ENCODE data around the gene SH2D4B.
"Not testable (repeated sequence)": the region's sequence is repeated elsewhere in the genome, so short reads cannot be mapped to it uniquely, and the experiment has no call there.

Gene SH2D4B

GRCh38 chr10:80526218-80526617 is 11.5 kb upstream of the SH2D4B start:
- DNase-seq: no peak

DNA sequence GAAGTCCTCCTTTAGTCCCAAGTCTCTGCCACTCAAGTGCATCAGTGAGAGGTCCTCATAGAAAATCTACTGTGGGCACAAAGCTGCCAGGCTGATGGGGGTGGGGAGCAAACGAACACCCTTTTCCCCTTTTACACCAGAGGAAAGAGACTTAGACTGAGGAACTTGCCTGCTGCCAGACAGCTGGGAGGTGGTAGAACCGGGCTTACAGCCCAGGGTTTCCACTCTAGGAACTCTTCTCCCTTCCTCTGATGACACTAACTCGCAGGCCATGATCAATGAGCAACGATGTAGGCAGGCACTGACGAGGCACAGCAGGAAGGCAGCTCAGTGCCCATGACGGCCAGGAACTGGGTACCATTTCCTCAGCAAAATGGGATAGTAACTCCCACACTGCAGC is 11.0 kb upstream of the SH2D4B start:
- DNase-seq: no peak

DNA sequence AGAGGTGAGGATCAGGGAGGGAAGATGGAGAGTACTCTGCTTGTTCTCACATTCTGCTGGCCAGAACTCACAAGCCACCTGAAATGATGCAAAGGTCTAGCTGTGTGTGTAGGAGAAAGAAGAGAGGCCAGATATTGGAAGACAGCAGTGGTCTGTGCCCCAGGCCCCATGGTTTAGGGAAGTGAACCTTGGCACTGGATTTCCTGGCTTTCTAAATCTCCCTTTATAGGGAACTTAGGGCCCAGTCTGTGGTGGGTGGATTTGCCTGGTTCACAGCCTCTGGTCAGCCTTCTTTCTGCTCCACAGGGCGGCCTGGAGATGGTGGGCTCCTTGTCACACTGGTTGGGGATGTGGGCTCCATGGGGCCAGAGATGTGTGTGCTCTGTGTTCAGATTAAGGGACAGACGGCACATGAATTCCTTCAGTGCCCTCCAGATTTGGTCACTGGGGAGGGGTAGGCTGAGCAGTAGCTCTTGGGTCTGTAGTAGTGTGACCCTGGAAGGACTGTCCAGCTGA is 9.5 kb upstream of the SH2D4B start:
- no peak for DNase-seq

- no peak for DNase-seq
These were observed 8.8 kb upstream of the SH2D4B start for GRCh38 chr10:80528901-80529300.

DNA sequence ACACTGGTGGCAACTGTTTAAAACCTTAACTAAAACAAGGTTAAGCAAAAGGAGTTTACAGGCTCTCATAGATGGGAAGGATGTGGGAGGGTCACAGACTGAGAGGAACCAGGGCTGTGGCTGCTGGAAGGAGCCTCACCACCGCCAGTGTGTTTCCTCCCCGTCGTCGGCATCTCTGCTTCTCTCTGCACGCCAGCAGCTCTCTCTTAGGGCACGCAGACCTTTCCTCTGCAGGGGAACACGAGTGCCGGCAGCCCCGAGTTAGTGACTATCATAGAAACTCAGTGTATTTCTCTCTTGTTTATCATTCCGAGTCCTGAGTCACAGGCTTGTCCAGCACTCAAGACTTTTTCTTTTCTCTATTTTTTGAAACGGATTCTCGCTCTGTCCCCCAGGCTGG is 8.1 kb upstream of the SH2D4B start:
- peak; percentile 26 for DNase-seq

DNA sequence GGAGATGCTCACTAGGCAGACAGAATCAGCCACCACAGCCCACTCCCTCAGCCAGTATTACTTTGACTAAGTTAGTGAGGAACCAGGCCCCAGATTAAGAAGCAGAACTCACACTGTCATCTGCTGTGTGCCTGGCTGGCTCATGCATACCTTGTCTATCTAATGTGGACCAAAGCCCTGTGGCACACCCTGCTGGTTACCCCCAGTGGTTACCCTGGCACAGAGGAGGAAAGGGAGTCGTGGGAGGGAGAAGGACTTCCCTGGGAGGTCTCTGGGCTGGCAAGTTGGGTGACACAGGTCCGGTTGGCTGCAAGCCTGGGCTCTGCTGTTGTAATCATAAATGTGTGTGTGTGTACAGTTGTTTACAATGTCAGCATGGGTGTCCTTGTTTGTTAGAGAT is 7.5 kb upstream of the SH2D4B start:
- peak; percentile 42 for DNase-seq

DNA sequence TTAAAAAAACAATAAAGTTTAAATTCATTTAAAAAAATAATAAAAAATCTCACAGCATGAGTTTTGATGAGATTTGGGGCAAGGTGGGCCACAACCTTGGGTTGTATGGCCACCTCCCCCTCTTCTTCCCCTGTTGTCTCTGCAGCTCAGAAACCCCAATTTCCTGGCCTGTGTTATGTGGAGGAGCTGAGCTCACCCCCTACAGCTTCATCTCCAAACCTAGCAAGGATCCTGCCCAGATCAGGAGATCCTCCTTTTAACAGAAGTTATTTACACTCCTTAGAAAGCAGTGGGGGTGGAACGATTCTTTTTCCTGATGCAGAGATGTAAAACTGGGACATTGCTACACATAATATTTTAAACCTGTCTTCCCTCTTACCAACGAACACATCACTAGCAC is 6.9 kb upstream of the SH2D4B start:
- no peak for DNase-seq

DNA sequence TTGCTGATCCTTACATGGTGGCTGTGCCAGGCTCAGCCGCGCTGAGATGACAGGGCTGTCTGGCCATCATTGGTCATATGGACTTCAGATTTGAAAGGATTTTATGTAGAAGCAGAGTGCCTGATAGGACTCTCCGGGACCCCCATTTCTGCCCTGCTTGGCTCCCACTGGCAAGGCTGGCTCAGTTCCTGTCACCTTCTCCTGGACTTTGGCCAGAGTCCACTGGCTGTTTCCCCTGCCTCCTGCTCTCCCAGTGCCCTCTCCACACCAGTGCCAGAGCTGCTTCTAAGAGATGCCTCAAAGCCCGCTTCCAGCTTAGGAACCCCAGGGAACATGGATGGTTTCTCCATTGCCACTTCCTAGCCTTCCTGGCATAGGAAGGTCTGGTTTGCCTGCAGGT is 5.1 kb upstream of the SH2D4B start:
- no peak for DNase-seq

DNA sequence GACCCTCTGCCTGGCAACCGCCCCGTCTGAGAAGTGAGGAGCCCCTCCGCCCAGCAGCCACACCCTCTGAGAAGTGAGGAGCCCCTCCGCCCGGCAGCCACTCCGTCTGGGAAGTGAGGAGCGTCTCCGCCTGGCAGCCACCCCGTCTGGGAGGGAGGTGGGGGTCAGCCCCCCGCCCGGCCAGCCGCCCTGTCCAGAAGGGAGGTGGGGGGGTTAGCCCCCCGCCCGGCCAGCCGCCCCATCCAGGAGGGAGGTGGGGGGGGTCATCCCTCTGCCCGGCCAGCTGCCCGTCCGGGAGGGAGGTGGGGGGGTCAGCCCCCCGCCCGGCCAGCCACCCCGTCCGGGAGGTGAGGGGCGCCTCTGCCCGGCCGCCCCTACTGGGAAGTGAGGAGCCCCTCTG is 3.6 kb upstream of the SH2D4B start:
- not testable (repeated sequence) for DNase-seq

DNA sequence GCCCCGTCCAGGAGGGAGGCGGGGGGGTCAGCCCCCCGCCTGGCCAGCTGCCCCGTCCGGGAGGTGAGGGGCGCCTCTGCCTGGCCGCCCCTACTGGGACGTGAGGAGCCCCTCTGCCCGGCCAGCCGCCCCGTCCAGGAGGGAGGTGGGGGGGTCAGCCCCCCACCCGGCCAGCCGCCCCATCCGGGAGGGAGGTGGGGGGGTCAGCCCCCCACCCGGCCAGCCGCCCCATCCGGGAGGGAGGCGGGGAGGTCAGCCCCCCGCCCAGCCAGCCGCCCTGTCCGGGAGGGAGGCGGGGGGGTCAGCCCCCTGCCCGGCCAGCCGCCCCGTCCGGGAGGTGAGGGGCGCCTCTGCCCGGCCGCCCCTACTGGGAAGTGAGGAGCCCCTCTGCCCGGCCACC is 3.1 kb upstream of the SH2D4B start:
- not testable (repeated sequence) for DNase-seq

- DNase-seq: peak; percentile 88
These were observed 1.9 kb upstream of the SH2D4B start for GRCh38 chr10:80535671-80536360.

- DNase-seq: no peak
These were observed 1.3 kb upstream of the SH2D4B start for GRCh38 chr10:80536361-80536835.

DNA sequence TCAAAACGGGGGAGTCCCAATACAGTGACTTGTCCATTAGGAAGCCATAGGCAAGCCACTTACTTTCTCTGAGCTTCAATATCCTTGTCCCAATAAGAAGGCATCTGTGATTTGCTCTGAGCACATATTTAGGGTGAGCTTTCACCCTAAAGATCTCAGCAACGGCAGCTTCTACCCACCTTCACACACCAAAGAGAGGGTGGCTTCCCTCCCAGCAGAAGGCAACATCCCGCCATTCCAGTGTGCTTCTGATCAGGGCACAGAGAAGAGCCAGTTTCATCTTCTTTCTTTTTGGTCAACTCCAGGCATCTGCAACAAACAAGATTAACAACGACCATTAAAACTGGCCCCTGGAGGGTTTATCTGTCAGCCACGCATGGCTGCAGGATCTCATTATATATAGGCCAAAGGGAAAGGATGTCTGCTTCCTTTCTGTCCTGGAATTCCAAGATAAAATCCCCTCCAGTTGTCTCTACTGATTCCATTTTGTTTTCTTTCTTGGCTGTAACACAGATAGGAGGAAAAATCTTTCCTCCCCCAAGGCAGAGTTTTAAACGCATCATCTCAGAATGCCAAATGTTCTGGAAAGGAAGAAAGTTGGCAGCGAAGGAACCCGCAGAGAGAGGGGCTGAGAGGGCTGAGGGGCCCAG is 491 bp upstream of the SH2D4B start:
- DNase-seq: no peak

GRCh38 chr10:80538481-80539185 is 931 bp downstream of the SH2D4B start:
- no peak for DNase-seq

DNA sequence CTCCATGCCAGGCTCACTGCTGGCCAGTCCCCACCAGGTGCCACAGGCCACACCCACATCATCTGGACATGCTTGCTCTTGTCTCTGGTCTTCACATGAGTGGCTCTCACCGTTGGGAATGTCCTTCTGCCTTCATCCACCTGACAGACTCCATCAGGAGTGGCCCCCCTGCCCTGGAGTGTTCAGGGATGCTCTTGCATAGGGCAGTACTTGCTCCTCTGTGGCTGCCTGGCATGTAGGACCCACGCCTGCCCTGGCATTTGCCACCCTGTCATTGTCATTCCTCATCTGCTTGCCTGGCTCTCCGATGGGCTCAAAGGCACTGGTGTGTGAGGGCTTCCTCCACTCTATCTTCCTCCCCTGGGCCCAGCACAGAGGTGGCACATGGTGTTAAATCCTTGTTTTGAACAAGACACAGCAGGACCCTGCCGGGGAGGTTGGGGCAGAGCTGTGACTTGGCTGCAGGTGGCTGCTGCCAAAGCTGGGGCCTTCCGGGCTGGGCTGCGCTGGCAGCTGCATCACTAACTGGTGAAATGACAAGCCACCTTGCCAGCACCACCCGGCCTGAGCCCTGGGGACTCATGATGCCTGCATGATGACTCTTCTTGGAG is 1.8 kb downstream of the SH2D4B start:
- no peak for DNase-seq

DNA sequence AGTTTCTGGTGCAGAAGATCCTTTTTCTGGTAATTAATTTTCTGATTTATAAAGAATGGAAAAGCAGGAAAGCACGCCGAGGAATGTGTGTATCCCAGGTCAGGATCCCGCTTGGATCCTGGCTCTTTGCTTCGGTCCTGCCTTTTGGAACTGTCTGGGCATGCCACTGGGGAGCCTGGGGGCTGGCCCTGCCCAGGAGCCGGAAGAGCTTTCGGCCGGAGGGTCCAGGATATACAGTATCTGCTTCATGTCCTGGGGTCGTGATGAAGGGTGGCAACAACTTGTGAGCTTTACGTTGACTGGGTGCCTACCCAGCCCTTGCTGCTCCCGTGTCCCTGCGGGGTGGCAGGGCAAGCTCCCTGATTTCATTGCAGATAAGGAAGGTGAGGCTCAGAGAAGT is 2.4 kb downstream of the SH2D4B start:
- DNase-seq: no peak

GRCh38 chr10:80540618-80540980 is 2.9 kb downstream of the SH2D4B start:
- DNase-seq: no peak

DNA sequence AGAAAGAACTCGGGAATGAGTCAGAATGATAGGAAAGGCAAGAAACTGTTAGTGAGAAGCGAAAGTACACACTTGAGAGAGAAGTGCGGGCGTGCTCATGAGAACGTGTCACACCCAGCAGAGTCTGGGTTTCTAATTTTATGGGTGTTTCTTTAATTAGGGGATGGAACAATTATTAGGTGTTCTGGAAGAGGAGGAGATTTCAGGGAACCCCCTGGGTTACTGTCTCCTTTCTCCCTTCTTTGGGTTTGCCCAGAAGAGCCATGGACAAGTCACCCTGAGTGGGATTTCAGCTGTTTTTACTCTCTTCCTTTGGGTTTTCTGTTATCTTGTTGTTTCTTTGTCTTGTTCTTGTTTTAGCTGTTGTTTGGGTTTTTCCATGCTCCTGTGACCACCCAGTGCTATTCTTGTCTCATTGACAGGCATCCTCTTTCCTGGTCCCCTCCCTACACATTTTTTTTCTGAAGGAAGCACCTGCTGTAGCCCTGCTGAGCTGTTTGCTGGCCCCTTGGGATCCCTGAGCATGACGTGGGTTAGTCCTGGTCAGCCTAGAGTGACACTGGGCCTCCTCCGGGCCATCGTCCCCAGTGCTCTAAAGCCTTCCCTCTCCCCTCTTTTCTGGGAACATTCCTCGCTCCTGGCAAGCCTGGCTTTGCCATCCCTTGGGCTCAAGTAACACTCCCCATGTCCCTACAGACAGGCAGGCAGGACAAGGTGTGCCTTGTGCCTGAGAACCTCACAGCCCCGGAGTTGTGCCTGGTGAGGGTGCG is 3.5 kb downstream of the SH2D4B start:
- DNase-seq: peak; percentile 23

DNA sequence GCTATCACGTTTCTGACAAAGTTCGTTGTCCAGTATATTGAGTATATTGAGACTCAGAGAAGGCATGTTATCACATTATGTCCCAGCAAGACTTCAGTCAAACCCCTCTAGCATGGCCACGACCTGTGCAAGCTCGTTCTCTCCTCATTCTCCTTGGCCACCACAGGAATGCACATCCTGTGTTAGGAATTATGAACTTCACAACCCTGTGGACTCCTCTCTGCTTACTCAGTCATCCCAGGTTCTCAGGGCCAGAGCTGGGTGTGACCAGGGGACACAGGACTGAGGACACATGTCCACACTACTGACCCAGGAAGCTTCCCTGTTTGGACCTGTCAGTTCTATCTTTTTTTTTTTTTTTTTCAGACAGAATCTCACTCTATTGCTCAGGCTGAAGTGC is 4.4 kb downstream of the SH2D4B start:
- no peak for DNase-seq

DNA sequence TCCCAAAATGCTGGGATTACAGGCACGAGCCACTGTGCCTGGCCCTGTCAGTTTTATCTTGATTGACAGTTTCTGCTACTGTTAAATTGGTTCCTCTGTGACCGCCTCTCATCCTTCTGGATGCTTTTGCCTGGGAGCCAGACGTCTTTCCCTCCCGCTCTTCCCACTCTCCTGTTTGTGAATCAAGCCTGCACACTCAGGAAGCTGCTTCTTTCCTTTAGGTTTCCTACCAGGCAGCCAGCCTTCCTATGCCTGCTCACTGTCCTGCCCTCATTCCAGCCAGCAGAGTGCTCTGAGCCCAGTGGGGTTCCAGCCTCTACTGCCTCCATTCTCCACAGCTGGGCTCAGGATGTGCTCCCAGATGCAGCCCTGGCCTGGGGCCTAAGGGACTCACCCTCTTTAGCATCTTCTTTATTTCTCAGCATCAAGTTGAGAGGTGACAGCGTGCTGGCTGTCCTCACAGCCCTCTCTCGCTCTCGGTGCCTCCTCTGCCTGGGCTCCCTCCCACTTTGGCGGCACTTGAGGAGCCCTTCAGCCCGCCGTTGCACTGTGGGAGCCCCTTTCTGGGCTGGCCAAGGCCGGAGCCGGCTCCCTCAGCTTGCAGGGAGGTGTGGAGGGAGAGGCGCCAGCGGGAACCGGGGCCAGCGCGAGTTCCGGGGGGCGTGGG is 5.1 kb downstream of the SH2D4B start:
- no peak for DNase-seq

GRCh38 chr10:80543319-80543672 is 5.6 kb downstream of the SH2D4B start:
- DNase-seq: not testable (repeated sequence)

GRCh38 chr10:80544316-80544953 is 6.7 kb downstream of the SH2D4B start:
- no peak for DNase-seq

Measured in activated CD4-positive, alpha-beta T cell treated with anti-CD3 and anti-CD28 coated beads, Interleukin-2, Interleukin-6, amounts not matched to agents 100 ng/mL and 50 ng/mL, durations not matched to agents 16 hours and 8 hours (primary cell).